Endothelial cell of umbilical vein (primary cell): ENCODE data around the gene NOP10. TPM values are rescaled to one million over a fixed set of nuclear protein-coding genes. Genes with fewer than 3 reads are reported as not detected.

Experiments
- BruUV-seq: library from RNA; stranded (reverse); fragments of 400-500 nt; replicated peaks from 2 replicates; lab custom pipeline; 2021; lab: Mats Ljungman, UMichigan
- CTCF ChIA-PET: fragments of 300-600, 350-600 bp; sonication (Branson Sonifier 250); formaldehyde crosslinking; loops from one replicate; lab custom pipeline; 2021; ENCODE audit warnings: antibody characterized with exemption, inconsistent platforms; lab: Charles Lee
- POLR2A ChIA-PET: fragments of 300-600, 350-600 bp; sonication (Branson Sonifier 250); formaldehyde crosslinking; loops from one replicate; lab custom pipeline; 2021; ENCODE audit warnings: antibody characterized with exemption, inconsistent platforms; lab: Charles Lee
- DNase-seq: peaks from one replicate; pipeline ENCODE4 v3.0.0-alpha.2; 2011; ENCODE audit warnings: low read depth, low spot score
- FAIRE-seq: peaks from 2 replicates; lab custom pipeline; 2011; peaks lifted over from hg19 to GRCh38; lab: Jason Lieb, UNC
- H2AFZ ChIP-seq: 2 replicates; pipeline ENCODE4 v1.6.0; 2012; ENCODE audit warnings: low read depth, low read length, control low read depth, inconsistent platforms
- H3K27ac ChIP-seq: 2 replicates; pipeline ENCODE4 v1.5.1; 2011; ENCODE audit warnings: low read depth, mild to moderate bottlenecking, control low read depth, low read length, moderate library complexity; ENCODE audit not compliant: insufficient read depth
- H3K27me3 ChIP-seq, 2 experiments: 2 replicates each; pipeline versions ENCODE4 v1.6.0 to v1.6.1; 2011; ENCODE audit warnings: low read length in 2 of 2, mixed read lengths in 1 of 2; ENCODE audit not compliant: control insufficient read depth in 2 of 2, insufficient read depth in 2 of 2
- H3K36me3 ChIP-seq, 2 experiments: 2 replicates in 1 of 2; 3 replicates in 1 of 2; pipeline ENCODE4 v1.5.1; 2011; ENCODE audit warnings: low read length in 2 of 2, mild to moderate bottlenecking in 1 of 2, moderate library complexity in 1 of 2; ENCODE audit not compliant: control insufficient read depth in 2 of 2, insufficient read depth in 2 of 2; ENCODE audit errors: extremely low read depth in 1 of 2
- H3K4me1 ChIP-seq: 3 replicates; pipeline ENCODE4 v1.5.1; 2011; ENCODE audit warnings: mild to moderate bottlenecking, low read length; ENCODE audit not compliant: control insufficient read depth, insufficient read depth; ENCODE audit errors: extremely low read depth
- H3K4me2 ChIP-seq: 2 replicates; pipeline ENCODE4 v1.6.1; 2011; ENCODE audit warnings: low read length, control low read depth, mixed read lengths; ENCODE audit not compliant: insufficient read depth
- H3K4me3 ChIP-seq, 3 experiments: fragments of 200-600 bp in 1 of 3; sonication (generic), shearing (Covaris generic) in 1 of 3; replicated peaks in 1 of 3; 2 replicates each; pipeline ENCODE4 v1.5.1; 2011 to 2016; ENCODE audit warnings: control low read depth in 3 of 3, low read length in 3 of 3, mild to moderate bottlenecking in 2 of 3, inconsistent platforms in 1 of 3, low read depth in 1 of 3, moderate library complexity in 1 of 3; ENCODE audit not compliant: insufficient read depth in 1 of 3
- H3K79me2 ChIP-seq: 2 replicates; pipeline ENCODE4 v1.6.0; 2012; ENCODE audit warnings: low read length, inconsistent platforms; ENCODE audit not compliant: control insufficient read depth, insufficient read depth
- H3K9ac ChIP-seq: replicated peaks from 2 replicates; pipeline ENCODE3; 2011; ENCODE audit warnings: low read length, control low read depth; ENCODE audit not compliant: insufficient read depth; ENCODE audit errors: extremely low read depth
- H3K9me1 ChIP-seq: replicated peaks from 3 replicates; pipeline ENCODE4 v1.6.0; 2011; ENCODE audit warnings: mild to moderate bottlenecking, low read length; ENCODE audit not compliant: control insufficient read depth, insufficient read depth; ENCODE audit errors: extremely low read depth
- H3K9me3 ChIP-seq: replicated peaks from 2 replicates; pipeline ENCODE4 v1.5.1; 2012; ENCODE audit warnings: low read length, inconsistent platforms; ENCODE audit not compliant: control insufficient read depth, insufficient read depth
- H4K20me1 ChIP-seq: replicated peaks from 2 replicates; pipeline ENCODE3; 2011; ENCODE audit warnings: mild to moderate bottlenecking, low read length; ENCODE audit not compliant: control insufficient read depth, insufficient read depth; ENCODE audit errors: extremely low read depth
- CTCF ChIP-seq, 2 donors: IDR thresholded peaks; 1 replicate in 1 of 2; 2 replicates in 1 of 2; pipeline ENCODE4 v1.5.1; 2011; ENCODE audit warnings: low read length in 2 of 2, mild to moderate bottlenecking in 2 of 2, moderate library complexity in 2 of 2, control low read depth in 1 of 2, inconsistent platforms in 1 of 2, low read depth in 1 of 2; ENCODE audit not compliant: insufficient read depth in 1 of 2; ENCODE audit errors: extremely low read depth in 1 of 2
- EZH2 ChIP-seq: IDR thresholded peaks from 2 replicates; pipeline ENCODE4 v1.6.1; 2012; ENCODE audit warnings: borderline replicate concordance, low read depth, mild to moderate bottlenecking, moderate library complexity, low read length, inconsistent platforms; ENCODE audit not compliant: severe bottlenecking
- FOS ChIP-seq: IDR thresholded peaks from 2 replicates; pipeline ENCODE4 v1.6.1; 2011; ENCODE audit warnings: mild to moderate bottlenecking, low read length, moderate library complexity, borderline replicate concordance; ENCODE audit not compliant: insufficient read depth
- GATA2 ChIP-seq: IDR thresholded peaks from 2 replicates; pipeline ENCODE4 v1.7.0; 2011; ENCODE audit warnings: low read depth, mild to moderate bottlenecking, moderate library complexity, mixed read lengths, low read length; ENCODE audit not compliant: insufficient read length, insufficient read depth
- JUN ChIP-seq: IDR thresholded peaks from 2 replicates; pipeline ENCODE4 v1.6.1; 2011; ENCODE audit warnings: borderline replicate concordance, low read depth; ENCODE audit not compliant: insufficient read length, insufficient read depth
- MAX ChIP-seq: IDR thresholded peaks from 2 replicates; pipeline ENCODE4 v1.6.1; 2011; ENCODE audit not compliant: insufficient read depth, insufficient read length
- MYC ChIP-seq: IDR thresholded peaks from one replicate; pipeline ENCODE4 v1.6.1; 2011; ENCODE audit warnings: mild to moderate bottlenecking, low read depth, low read length
- POLR2A ChIP-seq: IDR thresholded peaks from 2 replicates; pipeline ENCODE4 v1.6.1; 2012; ENCODE audit warnings: low read depth, mild to moderate bottlenecking, control low read depth, low read length
- POLR2AphosphoS5 ChIP-seq: IDR thresholded peaks from 2 replicates; pipeline ENCODE4 v1.6.1; 2012; ENCODE audit warnings: low read depth, mild to moderate bottlenecking, control low read depth, low read length, moderate library complexity; ENCODE audit not compliant: insufficient read depth
- dilution Hi-C: fragments of 300-500 bp; cut with MboI; formaldehyde crosslinking; loops from one replicate; pipeline ENCODE4 v1.15.0; 2019; ENCODE audit warnings: low sequenced_read_pairs; ENCODE audit not compliant: extremely low pct_ligation_motif_present
- intact Hi-C: fragments of 100-400 bp; cut with micrococcal nuclease; formaldehyde crosslinking; loops from one replicate; pipeline ENCODE4 v1.10.0; 2022
- polyA plus RNA-seq, 4 experiments: library from polyadenylated mRNA; depleted of rRNA in 3 of 4; stranded (reverse) in 3 of 4; unstranded in 1 of 4; fragments of >200 nt; gene quantifications; 2 replicates each; pipeline versions ENCODE4 v1.2.1 to v1.2.3, GENCODE V29; 2011 to 2012; ENCODE audit warnings: missing spikeins in 1 of 4
- total RNA-seq: library from RNA; stranded (reverse); gene quantifications from 2 replicates; pipeline ENCODE4 v1.2.3, GENCODE V29; 2021

NOP10 gene
- total and polyA plus RNA-seq, 2 donors (not counting 3 experiments of a cell fraction or from before 2014, with no cell fraction given): 225 to 710 TPM

- Histone ChIP-seq H4K20me1 (no peaks in the 10 kb centered on the region), H3K9me1 (no peaks in the 10 kb centered on the region), H3K27ac (no peak overlapping the region), H3K79me2 (peaks cover 8% of the 10 kb centered on the region), H3K4me1 (peaks cover 37% of the 10 kb centered on the region), H2AFZ (no peak overlapping the region), H3K27me3 (no peaks in the 10 kb centered on the region), H3K9ac (no peak overlapping the region), H3K9me3 (no peaks in the 10 kb centered on the region), H3K4me3 (peak overlapping the region in 1 of 3 experiments; percentile 61), H3K4me2 (peak overlapping the region; percentile 99), H3K36me3 (peaks cover 0 to 2% of the 10 kb centered on the region in 2 experiments)
- DNase-seq (no peak), FAIRE-seq (no peak)
- TF ChIP-seq CTCF (IDR thresholded peaks at IDR 0.05; ENCODE audit: extremely low read depth in 1 of 2, insufficient read depth in 1 of 2, low read depth in 1 of 2, low read length in 2 of 2): no peak
- no peak for TF ChIP-seq POLR2AphosphoS5
- TF ChIP-seq POLR2A: no peak
- no peak for TF ChIP-seq MAX
- no peak for TF ChIP-seq GATA2
- no peak for TF ChIP-seq MYC
- TF ChIP-seq EZH2: no peak
- no peak for TF ChIP-seq FOS
- no peak for TF ChIP-seq JUN
- dilution Hi-C loops (no loop called here), intact Hi-C loops (no loop called here)
- BruUV-seq: no TSS peak
- ChIA-PET CTCF (interaction anchor here (1.4 to 2.2 kb wide), 6 partner anchors 18 to 227 kb away, joined by 3 to 9 read pairs (median 8); partner anchors contain the start of genes GOLGA8A, KATNBL1 and LPCAT4), POLR2A (interaction anchor here (0.6 to 0.7 kb wide), 2 partner anchors 32 to 189 kb away, joined by 3 read pairs; no protein-coding TSS in a partner anchor)
Observed at GRCh38 chr15:34336231-34336990, 6.5 kb downstream of the NOP10 start.
